Measurements from ENCODE around the gene ADAMTS14. TPM values are rescaled to one million over a fixed set of nuclear protein-coding genes. Genes with fewer than 3 reads are reported as not detected.
"Not testable (repeated sequence)": the region's sequence is repeated elsewhere in the genome, so short reads cannot be mapped to it uniquely, and the experiment has no call there.

The ADAMTS14 gene, protein sequence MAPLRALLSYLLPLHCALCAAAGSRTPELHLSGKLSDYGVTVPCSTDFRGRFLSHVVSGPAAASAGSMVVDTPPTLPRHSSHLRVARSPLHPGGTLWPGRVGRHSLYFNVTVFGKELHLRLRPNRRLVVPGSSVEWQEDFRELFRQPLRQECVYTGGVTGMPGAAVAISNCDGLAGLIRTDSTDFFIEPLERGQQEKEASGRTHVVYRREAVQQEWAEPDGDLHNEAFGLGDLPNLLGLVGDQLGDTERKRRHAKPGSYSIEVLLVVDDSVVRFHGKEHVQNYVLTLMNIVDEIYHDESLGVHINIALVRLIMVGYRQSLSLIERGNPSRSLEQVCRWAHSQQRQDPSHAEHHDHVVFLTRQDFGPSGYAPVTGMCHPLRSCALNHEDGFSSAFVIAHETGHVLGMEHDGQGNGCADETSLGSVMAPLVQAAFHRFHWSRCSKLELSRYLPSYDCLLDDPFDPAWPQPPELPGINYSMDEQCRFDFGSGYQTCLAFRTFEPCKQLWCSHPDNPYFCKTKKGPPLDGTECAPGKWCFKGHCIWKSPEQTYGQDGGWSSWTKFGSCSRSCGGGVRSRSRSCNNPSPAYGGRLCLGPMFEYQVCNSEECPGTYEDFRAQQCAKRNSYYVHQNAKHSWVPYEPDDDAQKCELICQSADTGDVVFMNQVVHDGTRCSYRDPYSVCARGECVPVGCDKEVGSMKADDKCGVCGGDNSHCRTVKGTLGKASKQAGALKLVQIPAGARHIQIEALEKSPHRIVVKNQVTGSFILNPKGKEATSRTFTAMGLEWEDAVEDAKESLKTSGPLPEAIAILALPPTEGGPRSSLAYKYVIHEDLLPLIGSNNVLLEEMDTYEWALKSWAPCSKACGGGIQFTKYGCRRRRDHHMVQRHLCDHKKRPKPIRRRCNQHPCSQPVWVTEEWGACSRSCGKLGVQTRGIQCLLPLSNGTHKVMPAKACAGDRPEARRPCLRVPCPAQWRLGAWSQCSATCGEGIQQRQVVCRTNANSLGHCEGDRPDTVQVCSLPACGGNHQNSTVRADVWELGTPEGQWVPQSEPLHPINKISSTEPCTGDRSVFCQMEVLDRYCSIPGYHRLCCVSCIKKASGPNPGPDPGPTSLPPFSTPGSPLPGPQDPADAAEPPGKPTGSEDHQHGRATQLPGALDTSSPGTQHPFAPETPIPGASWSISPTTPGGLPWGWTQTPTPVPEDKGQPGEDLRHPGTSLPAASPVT
- 2.9 and 3.4 TPM in 2 replicates for total RNA-seq

GRCh38 chr10:70672165-70673042 is at the start of gene ADAMTS14:
Gene ADAMTS14, plus strand, starts transcription at chr10:70672506. Its CDS starts 297 bp downstream, at chr10:70672803.
- no peak for DNase-seq (ENCODE audit: extremely low read depth, low read depth, low spot score)

- no peak for DNase-seq (ENCODE audit: extremely low read depth, low read depth, low spot score)
Measured at GRCh38 chr10:70622541-70622940, 49.8 kb upstream of the ADAMTS14 start.

DNA sequence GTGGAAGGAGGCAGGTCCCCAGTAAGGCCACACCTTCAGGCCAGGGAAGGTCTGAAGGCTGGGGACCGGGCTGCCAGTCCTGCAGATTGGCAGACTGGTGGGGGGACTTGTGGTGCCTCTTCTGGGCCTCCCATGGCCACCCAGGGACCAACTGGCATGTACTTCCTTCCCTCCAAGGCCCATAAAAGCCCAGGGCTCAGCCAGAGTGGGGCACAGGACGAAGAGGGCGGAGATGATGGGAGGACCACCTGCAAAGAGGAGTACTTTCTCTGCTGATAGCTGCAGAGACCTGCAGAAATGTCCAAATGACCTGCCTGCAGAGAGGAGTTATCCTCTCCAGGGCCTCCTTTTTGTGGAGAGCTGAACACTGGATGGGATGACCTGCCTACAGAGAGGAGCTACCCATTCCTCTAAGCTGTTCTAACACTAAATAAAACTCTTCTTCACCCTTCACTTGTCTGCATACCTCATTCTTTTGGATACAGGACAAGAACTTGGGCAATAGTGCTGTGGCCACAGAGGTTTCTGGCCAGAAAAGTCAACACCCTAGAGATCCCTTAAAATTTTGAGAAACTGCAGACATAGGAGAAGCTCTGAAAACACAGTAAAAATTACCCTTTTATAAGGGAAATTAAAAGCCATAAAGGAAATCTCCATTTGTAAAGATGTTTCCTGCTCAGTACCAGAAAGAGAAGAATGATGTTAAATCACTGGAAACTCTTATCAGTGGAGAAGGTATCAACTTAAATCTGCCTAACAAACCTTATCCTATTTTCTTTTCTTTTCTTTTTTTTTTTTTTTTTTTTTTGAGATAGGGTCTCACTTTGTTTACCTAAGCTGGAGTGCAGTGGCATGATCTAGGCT is 49.1 kb upstream of the ADAMTS14 start:
- DNase-seq (ENCODE audit: extremely low read depth, low read depth, low spot score), result no peak

- no peak for DNase-seq (ENCODE audit: extremely low read depth, low read depth, low spot score)
Measured at GRCh38 chr10:70626056-70626455, 46.2 kb upstream of the ADAMTS14 start.

DNA sequence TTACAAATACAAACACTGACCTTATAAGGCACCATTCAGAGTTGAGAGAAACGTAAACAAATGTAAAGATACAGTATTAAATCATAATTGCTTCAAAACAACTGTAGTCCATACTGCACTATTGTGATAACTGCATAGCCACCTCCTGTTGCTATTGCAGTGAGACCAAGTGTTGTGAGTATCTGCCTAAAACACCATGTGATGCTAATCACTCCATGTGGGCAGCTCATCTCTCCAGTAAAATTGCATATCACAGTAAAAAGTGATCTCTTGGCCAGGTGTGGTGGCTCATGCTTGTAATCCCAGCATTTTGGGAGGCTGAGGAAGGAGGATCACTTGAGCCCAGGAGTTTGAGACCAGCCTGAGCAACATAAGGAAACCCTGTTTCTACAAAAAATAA is 43.0 kb upstream of the ADAMTS14 start:
- no peak for DNase-seq (ENCODE audit: extremely low read depth, low read depth, low spot score)

- not testable (repeated sequence) for DNase-seq (ENCODE audit: extremely low read depth, low read depth, low spot score)
Measured at GRCh38 chr10:70631735-70632134, 40.6 kb upstream of the ADAMTS14 start.

DNA sequence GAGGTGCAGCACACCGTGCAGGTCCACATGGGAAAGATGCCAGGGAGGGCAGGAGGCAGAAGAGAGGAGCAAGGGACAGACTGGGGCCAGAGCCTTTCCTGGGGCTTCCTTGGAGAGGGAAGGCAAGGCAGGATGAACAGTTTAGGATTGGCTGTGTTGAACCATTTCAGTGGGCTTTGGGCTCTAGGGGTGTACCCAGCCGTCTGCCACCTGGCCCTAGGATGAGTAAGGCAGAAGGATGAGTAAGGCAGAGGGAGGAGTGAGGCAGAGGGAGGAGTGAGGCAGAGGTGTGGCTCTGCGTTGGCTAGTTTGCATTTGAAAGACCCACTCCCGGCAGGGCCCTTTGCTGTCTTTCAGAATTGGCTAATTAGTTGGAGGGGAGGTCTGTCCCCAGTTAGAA is 38.3 kb upstream of the ADAMTS14 start:
- no peak for DNase-seq (ENCODE audit: extremely low read depth, low read depth, low spot score)

- DNase-seq (ENCODE audit: extremely low read depth, low read depth, low spot score), result not testable (repeated sequence)
Measured at GRCh38 chr10:70634515-70634914, 37.8 kb upstream of the ADAMTS14 start.

- not testable (repeated sequence) for DNase-seq (ENCODE audit: extremely low read depth, low read depth, low spot score)
Measured at GRCh38 chr10:70639640-70640383, 32.5 kb upstream of the ADAMTS14 start.

- DNase-seq (ENCODE audit: extremely low read depth, low read depth, low spot score), result not testable (repeated sequence)
Measured at GRCh38 chr10:70643272-70643671, 29.0 kb upstream of the ADAMTS14 start.

GRCh38 chr10:70644959-70645358 is 27.3 kb upstream of the ADAMTS14 start:
- DNase-seq (ENCODE audit: extremely low read depth, low read depth, low spot score), result not testable (repeated sequence)

- no peak for DNase-seq (ENCODE audit: extremely low read depth, low read depth, low spot score)
Measured at GRCh38 chr10:70647086-70647485, 25.2 kb upstream of the ADAMTS14 start.

DNA sequence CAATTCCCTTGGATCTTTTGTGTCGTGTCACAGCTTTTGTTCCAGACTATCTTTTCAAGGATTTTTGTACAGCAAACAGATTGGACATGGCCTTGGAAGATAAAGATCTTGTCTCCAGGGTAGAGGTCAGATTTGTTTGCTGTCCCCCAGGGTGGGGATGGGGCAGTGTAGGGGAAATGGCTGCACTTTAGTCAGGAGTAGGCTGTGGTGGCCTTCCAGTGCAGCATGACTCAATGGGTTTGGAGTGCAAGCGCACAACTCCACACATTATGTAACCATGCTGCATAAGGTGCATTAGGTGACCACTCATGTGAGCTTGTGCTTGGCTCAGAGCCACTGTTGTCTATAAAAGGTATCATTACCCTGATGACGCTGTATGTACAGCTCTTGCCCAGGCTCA is 23.9 kb upstream of the ADAMTS14 start:
- DNase-seq (ENCODE audit: extremely low read depth, low read depth, low spot score), result no peak

- DNase-seq (ENCODE audit: extremely low read depth, low read depth, low spot score), result no peak
Measured at GRCh38 chr10:70649526-70649925, 22.8 kb upstream of the ADAMTS14 start.

DNA sequence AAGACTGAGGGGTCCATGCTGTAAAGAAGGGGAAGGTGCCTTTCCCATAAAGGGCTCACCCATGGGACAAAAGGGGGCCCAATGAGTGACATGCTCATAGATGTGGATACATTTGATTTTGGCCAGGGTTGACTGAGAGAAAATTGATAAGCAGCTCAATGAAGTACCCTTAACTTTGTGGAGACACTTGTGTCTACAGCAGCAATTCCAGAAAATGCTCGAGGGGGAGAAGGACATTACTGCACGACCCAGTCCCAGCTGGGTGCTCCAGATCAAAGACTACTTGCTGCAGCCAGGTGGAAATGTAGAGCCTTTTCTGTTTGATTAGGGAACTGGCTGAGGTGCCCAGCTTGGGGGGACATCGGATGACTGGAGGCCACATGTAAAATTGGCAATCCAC is 22.2 kb upstream of the ADAMTS14 start:
- DNase-seq (ENCODE audit: extremely low read depth, low read depth, low spot score), result no peak

GRCh38 chr10:70650718-70651117 is 21.6 kb upstream of the ADAMTS14 start:
- no peak for DNase-seq (ENCODE audit: extremely low read depth, low read depth, low spot score)

DNA sequence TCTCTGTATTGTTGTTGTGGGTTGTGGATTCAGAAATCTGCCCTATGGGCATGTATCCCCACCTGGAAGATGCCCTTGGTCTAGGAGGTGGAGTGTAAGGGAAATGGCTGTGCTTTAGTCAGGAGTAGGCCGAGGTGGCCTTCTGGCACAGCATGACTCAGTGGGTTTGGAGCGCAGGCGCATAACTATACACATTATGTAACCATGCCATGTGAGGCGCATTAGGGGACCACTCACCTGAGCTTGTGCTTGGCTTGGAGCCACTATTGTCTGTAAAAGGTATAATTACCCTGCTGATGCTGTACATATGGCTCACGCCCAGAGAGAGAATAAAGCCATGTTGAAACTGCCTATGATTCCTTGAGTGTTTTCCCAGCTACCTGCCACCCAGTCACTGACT is 20.6 kb upstream of the ADAMTS14 start:
- no peak for DNase-seq (ENCODE audit: extremely low read depth, low read depth, low spot score)

All from glomerular endothelial cell (primary cell).